GM12878 (cell line): ENCODE measurements around the gene MYMX. TPM values are rescaled to one million over a fixed set of nuclear protein-coding genes. Genes with fewer than 3 reads are reported as not detected.

Experiments
- CHD2 ChIP-seq: IDR thresholded peaks from 2 replicates; pipeline ENCODE4 v1.6.1; 2011; ENCODE audit warnings: low read depth, low read length, improper control_type of control experiment, borderline replicate concordance
- EZH2 ChIP-seq: IDR thresholded peaks from 2 replicates; pipeline ENCODE4 v1.6.1; 2012; ENCODE audit warnings: low read depth, mild to moderate bottlenecking, control low read depth, inconsistent platforms, low read length, borderline replicate concordance; ENCODE audit not compliant: control insufficient read depth
- FOXM1 ChIP-seq: IDR thresholded peaks from 2 replicates; pipeline ENCODE4 v1.6.1; 2012; ENCODE audit warnings: low read depth, mild to moderate bottlenecking, inconsistent platforms, low read length, moderate library complexity
- GATAD2B ChIP-seq: fragments of 450-650 bp; conservative IDR thresholded peaks from 2 replicates; pipeline ENCODE4 v1.6.1; 2017; ENCODE audit warnings: low read depth, mild to moderate bottlenecking, moderate library complexity
- IKZF2 ChIP-seq, 2 experiments: fragments of 450-650 bp; IDR thresholded peaks; 2 replicates each; pipeline ENCODE4 v1.6.1; 2017; ENCODE audit warnings: mild to moderate bottlenecking in 2 of 2, moderate library complexity in 2 of 2
- IRF5 ChIP-seq: fragments of 450-650 bp; IDR thresholded peaks from 2 replicates; pipeline ENCODE4 v1.6.1; 2017; ENCODE audit warnings: borderline replicate concordance
- NFIC ChIP-seq: IDR thresholded peaks from 2 replicates; pipeline ENCODE4 v1.6.1; 2012; ENCODE audit warnings: low read depth, mild to moderate bottlenecking, inconsistent platforms, low read length, moderate library complexity
- NRF1 ChIP-seq: conservative IDR thresholded peaks from 2 replicates; pipeline ENCODE4 v1.6.1; 2011; ENCODE audit warnings: mild to moderate bottlenecking, low read depth, low read length, improper control_type of control experiment
- RCOR1 ChIP-seq: conservative IDR thresholded peaks from 2 replicates; pipeline ENCODE4 v1.6.1; 2012; ENCODE audit warnings: low read depth, low read length, improper control_type of control experiment
- REST ChIP-seq: IDR thresholded peaks from 2 replicates; pipeline ENCODE4 v1.6.1; 2012; ENCODE audit warnings: mild to moderate bottlenecking, low read depth, low read length
- RUNX3 ChIP-seq: IDR thresholded peaks from 2 replicates; pipeline ENCODE4 v1.6.1; 2012; ENCODE audit warnings: low read length, inconsistent platforms
- TAF1 ChIP-seq: IDR thresholded peaks from 2 replicates; pipeline ENCODE4 v1.6.1; 2011; ENCODE audit warnings: mild to moderate bottlenecking, low read depth, low read length, borderline replicate concordance
- TCF3 ChIP-seq: IDR thresholded peaks from 2 replicates; pipeline ENCODE4 v1.6.1; 2012; ENCODE audit warnings: low read depth, mild to moderate bottlenecking, low read length, borderline replicate concordance; ENCODE audit not compliant: insufficient read depth
- ZNF24 ChIP-seq: fragments of 450-650 bp; IDR thresholded peaks from 2 replicates; pipeline ENCODE4 v1.6.1; 2017; ENCODE audit warnings: antibody characterized with exemption, mild to moderate bottlenecking
- ZNF384 ChIP-seq: IDR thresholded peaks from 2 replicates; pipeline ENCODE4 v1.6.1; 2012; ENCODE audit warnings: low read depth, mild to moderate bottlenecking, low read length, improper control_type of control experiment, borderline replicate concordance
- ZZZ3 ChIP-seq: IDR thresholded peaks from 2 replicates; pipeline ENCODE4 v1.6.1; 2011; ENCODE audit warnings: low read depth; ENCODE audit not compliant: control insufficient read depth, insufficient read length
- polyA plus RNA-seq, 11 experiments: library from polyadenylated mRNA; depleted of rRNA in 4 of 11; unstranded in 6 of 11; stranded (reverse) in 5 of 11; fragments of >200 nt; fragmentation: Nextera tagmentation in 4 of 11; fragmentation: Illumina TruSeq in 1 of 11; extraction: Ambion mirVana in 4 of 11; extraction: Trizol in 1 of 11; gene quantifications; 1 replicate in 1 of 11; 2 replicates in 10 of 11; pipeline versions ENCODE4 v1.2.1 to v1.2.3, GENCODE V29; 2011 to 2016; ENCODE audit warnings: inconsistent platforms in 2 of 11, missing spikeins in 2 of 11, low read depth in 1 of 11
- total RNA-seq, 4 experiments: library from RNA; depleted of rRNA in 3 of 4; stranded (reverse); fragments of >200 nt in 3 of 4; fragmentation: Illumina TruSeq in 1 of 4; extraction: Trizol in 1 of 4; gene quantifications; 2 replicates each; pipeline versions ENCODE4 v1.2.1 to v1.2.3, GENCODE V29; 2013 to 2021
- TF ChIP-seq, protein P1 (sequence below): IDR thresholded peaks from 2 replicates; pipeline ENCODE4 v1.6.1; 2012; ENCODE audit warnings: improper control_type of control experiment, low read depth, low read length; ENCODE audit not compliant: insufficient replicate concordance
- TF ChIP-seq, protein P2 (sequence below): fragments of 450-650 bp; IDR thresholded peaks from 2 replicates; pipeline ENCODE4 v1.6.1; 2017; ENCODE audit warnings: low read depth, mild to moderate bottlenecking, moderate library complexity

The MYMX gene
- total and polyA plus RNA-seq, 10 of the 15 experiments (the other 5 are each of a cell fraction or from before 2014, with no cell fraction given): not detected

GRCh38 chr6:44246663-44247337 is 30.1 kb downstream of the MYMX start, which contains the start of gene HSP90AB1 (continued):
- TF ChIP-seq, protein P1, sequence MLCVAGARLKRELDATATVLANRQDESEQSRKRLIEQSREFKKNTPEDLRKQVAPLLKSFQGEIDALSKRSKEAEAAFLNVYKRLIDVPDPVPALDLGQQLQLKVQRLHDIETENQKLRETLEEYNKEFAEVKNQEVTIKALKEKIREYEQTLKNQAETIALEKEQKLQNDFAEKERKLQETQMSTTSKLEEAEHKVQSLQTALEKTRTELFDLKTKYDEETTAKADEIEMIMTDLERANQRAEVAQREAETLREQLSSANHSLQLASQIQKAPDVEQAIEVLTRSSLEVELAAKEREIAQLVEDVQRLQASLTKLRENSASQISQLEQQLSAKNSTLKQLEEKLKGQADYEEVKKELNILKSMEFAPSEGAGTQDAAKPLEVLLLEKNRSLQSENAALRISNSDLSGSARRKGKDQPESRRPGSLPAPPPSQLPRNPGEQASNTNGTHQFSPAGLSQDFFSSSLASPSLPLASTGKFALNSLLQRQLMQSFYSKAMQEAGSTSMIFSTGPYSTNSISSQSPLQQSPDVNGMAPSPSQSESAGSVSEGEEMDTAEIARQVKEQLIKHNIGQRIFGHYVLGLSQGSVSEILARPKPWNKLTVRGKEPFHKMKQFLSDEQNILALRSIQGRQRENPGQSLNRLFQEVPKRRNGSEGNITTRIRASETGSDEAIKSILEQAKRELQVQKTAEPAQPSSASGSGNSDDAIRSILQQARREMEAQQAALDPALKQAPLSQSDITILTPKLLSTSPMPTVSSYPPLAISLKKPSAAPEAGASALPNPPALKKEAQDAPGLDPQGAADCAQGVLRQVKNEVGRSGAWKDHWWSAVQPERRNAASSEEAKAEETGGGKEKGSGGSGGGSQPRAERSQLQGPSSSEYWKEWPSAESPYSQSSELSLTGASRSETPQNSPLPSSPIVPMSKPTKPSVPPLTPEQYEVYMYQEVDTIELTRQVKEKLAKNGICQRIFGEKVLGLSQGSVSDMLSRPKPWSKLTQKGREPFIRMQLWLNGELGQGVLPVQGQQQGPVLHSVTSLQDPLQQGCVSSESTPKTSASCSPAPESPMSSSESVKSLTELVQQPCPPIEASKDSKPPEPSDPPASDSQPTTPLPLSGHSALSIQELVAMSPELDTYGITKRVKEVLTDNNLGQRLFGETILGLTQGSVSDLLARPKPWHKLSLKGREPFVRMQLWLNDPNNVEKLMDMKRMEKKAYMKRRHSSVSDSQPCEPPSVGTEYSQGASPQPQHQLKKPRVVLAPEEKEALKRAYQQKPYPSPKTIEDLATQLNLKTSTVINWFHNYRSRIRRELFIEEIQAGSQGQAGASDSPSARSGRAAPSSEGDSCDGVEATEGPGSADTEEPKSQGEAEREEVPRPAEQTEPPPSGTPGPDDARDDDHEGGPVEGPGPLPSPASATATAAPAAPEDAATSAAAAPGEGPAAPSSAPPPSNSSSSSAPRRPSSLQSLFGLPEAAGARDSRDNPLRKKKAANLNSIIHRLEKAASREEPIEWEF: no peak
- TF ChIP-seq REST (0 out of 2 replicates have a peak, but pooled peaks have one; percentile 62), RUNX3 (peak; percentile 79), FOXM1 (peak; percentile 68), IRF5 (no peak), ZZZ3 (no peak), NFIC (no peak; the same call in 1 of the 2 replicates), TCF3 (peak; percentile 96), GATAD2B (no peak), CHD2 (peak; percentile 97), NRF1 (no peak), IKZF2 (IDR thresholded peaks at IDR 0.05) (peak; percentile 2 to 8; a peak in 1 of 4 replicates), ZNF24 (no peak), EZH2 (no peak), RCOR1 (no peak), ZNF384 (no peak), TAF1 (peak; percentile 100)
- TF ChIP-seq, protein P2, sequence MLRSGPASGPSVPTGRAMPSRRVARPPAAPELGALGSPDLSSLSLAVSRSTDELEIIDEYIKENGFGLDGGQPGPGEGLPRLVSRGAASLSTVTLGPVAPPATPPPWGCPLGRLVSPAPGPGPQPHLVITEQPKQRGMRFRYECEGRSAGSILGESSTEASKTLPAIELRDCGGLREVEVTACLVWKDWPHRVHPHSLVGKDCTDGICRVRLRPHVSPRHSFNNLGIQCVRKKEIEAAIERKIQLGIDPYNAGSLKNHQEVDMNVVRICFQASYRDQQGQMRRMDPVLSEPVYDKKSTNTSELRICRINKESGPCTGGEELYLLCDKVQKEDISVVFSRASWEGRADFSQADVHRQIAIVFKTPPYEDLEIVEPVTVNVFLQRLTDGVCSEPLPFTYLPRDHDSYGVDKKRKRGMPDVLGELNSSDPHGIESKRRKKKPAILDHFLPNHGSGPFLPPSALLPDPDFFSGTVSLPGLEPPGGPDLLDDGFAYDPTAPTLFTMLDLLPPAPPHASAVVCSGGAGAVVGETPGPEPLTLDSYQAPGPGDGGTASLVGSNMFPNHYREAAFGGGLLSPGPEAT: peak; percentile 88
